ENCODE data around the gene PLCB3.

- TF ChIP-seq CTCF (IDR thresholded peaks at IDR 0.05; ENCODE audit: poor library complexity) (no peak), EZH2phosphoT487 (IDR thresholded peaks at IDR 0.05; ENCODE audit: low read depth, severe bottlenecking, unreplicated experiment) (no peak), EZH2 (IDR thresholded peaks at IDR 0.05; ENCODE audit: borderline replicate concordance) (no peak)
Measured at GRCh38 chr11:64251753-64252002, 348 bp downstream of the PLCB3 start.

Measured in hepatocyte (in vitro differentiated cells).